Coronary artery (tissue), 2 donors: Measurements from ENCODE around the gene EFNA4.

Source experiments
- DNase-seq: peaks from one replicate; pipeline ENCODE4 v3.0.0-alpha.2; 2017; ENCODE audit warnings: low spot score
- H3K27ac ChIP-seq, 2 donors: fragments of 200-600 bp; sonication (generic); one replicate each; pipeline ENCODE4 v1.5.1; 2016 to 2019
- H3K4me3 ChIP-seq: fragments of 200-600 bp; sonication (generic); 2 replicates; pipeline ENCODE4 v1.5.1; 2016; ENCODE audit warnings: mild to moderate bottlenecking, moderate library complexity
- CTCF ChIP-seq: fragments of 200-600 bp; sonication (generic); IDR thresholded peaks from one replicate; pipeline ENCODE4 v1.5.1; 2019; ENCODE audit warnings: antibody characterized with exemption

Gene EFNA4

GRCh38 chr1:155040358-155041093 is 23.0 kb upstream of the EFNA4 start:
- no peak for DNase-seq
- Histone ChIP-seq H3K27ac (no peak overlapping the region), H3K4me3 (no peak overlapping the region)
- no peak for TF ChIP-seq CTCF

GRCh38 chr1:155042789-155043188 is 20.8 kb upstream of the EFNA4 start:
- H3K27ac ChIP-seq = no peak overlapping the region
- no peak overlapping the region for H3K4me3 ChIP-seq
- DNase-seq = no peak
- TF ChIP-seq CTCF = no peak

- Histone ChIP-seq H3K27ac (no peak overlapping the region), H3K4me3 (no peak overlapping the region)
- no peak for TF ChIP-seq CTCF
- DNase-seq = no peak
Observed at GRCh38 chr1:155043301-155043702, 20.2 kb upstream of the EFNA4 start.

GRCh38 chr1:155043793-155044192 is 19.7 kb upstream of the EFNA4 start:
- no peak for TF ChIP-seq CTCF
- no peak overlapping the region for H3K27ac ChIP-seq
- no peak overlapping the region for H3K4me3 ChIP-seq
- DNase-seq = no peak

GRCh38 chr1:155044365-155044764 is 19.2 kb upstream of the EFNA4 start:
- Histone ChIP-seq H3K4me3 (no peak overlapping the region), H3K27ac (no peak overlapping the region)
- TF ChIP-seq CTCF = no peak
- DNase-seq = no peak

GRCh38 chr1:155044812-155045657 is 18.5 kb upstream of the EFNA4 start:
- peak; percentile 39 for TF ChIP-seq CTCF
- DNase-seq = no peak
- H3K4me3 ChIP-seq = no peak overlapping the region
- H3K27ac ChIP-seq = no peak overlapping the region
